IPS DF 19.7 (cell line): ENCODE measurements around the gene TWIST1.

Experiments
- DNase-seq: peaks from one replicate; pipeline ENCODE4 v3.0.0-alpha.2; 2013; ENCODE audit warnings: low read depth, low spot score

Gene TWIST1

GRCh38 chr7:19113855-19114550 is 3.4 kb downstream of the TWIST1 start:
- no peak for DNase-seq

DNA sequence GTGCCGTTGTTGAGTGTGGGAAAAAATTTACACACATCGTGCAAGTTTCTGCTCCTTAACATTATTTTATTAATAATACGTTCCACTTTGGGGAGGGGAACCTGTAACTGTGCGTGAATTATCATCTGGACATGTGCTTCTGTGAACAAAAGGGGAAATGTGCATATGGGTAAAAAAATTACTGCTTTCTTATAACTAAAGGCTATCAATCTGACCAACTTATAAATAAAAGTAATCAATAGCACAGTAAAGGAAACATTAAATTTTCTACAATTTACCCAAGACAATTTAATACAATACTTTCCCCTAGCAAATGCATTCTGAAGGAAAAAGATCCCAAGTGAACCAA is 4.5 kb downstream of the TWIST1 start:
- no peak for DNase-seq

GRCh38 chr7:19112274-19113001 is 5.0 kb downstream of the TWIST1 start:
- DNase-seq, result no peak

GRCh38 chr7:19111474-19112273 is 5.8 kb downstream of the TWIST1 start:
- no peak for DNase-seq

DNA sequence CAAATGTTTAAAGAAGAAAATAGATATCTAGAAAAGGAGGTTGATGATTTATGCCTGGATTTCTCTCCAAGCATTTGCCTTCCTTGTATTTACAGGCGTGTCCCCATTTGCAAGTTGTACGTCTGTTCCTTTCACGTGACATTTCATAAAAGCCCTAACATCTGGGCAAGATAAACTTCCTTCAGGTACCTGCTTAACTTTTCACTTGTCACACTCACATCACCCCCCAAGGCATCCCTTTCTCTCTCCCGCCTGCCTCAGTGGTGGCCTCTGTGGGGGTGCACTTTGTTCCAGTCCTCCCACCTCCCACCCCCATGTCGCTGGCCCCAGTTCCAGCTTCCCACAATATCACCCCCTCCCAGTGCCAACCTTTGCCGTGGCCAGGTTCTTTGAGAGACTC is 6.7 kb downstream of the TWIST1 start:
- no peak for DNase-seq

DNA sequence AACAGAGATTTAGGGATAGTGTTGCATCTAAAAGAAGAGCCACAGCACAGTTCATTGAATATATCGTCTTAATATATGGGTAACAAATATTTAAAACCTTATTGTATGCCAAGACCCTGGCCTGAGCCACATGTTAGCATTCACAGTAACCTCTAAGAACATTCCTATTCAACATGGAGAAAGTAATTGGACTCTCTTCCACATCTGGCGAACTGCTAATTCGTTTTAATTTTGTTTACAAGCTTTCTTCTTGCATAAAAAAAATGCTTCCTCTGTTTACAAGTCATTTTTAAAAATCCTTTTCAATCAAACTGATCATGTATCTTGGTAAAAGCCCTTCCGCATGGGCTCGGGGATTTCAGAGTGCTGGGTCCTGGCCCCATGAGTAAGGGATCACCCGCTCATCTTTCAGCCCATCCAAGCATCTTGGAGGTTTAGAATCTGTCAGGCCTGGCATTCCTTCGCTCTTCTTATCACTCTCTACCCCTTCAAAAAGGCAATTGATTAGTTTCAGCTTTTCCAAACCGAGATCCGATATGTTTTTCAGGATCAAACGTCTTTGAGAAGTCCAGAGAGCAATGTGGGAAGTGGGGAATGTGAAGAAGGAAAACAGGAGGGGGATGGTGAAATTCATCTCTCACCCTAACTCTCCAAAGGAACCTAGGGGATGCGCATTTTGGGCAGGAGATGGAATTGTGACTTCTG is 7.3 kb downstream of the TWIST1 start:
- DNase-seq, result no peak

DNA sequence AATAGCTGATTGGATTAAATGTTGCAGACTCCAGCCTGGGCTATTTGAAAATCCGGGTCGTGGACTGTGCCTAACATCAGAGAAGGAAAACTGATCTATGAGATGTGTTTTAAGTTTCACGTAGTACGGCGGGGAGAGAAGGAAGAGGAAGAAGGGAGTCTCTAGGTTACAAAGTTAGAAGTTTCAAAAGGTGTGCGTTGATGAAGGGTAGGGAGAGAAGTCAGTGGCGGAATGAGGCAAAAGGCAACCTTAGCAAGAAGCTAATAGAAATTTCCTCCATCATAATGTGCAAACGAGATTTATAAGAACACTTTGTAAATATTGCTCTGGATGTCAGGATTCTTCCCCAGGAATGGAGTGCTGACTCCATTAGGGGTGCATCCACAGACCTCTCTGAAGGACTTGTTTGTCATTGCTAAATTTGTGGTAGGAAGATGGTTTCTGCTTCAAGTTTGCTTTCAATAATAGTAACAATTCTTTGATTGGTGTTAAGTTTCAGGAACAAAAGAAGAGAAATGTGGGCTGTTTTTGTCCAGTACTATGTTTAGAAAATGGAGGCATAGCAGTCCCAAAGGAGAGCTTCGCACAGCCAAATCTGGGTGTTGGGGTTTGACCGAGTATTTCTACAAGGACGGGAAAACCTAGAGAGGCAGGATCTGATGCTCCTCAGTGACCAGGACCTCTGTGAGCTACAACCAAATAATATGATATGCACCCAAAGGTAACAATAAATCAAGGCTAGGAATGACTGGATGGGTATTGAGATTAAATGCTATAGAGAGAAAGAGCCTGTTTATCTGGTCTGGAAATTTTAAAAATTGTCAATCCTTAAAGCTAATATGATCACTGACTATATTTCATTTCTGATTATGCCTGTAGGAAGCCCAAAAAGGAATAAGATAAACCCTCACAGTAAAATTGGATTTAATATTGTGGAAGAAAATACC is 8.2 kb downstream of the TWIST1 start:
- no peak for DNase-seq

DNA sequence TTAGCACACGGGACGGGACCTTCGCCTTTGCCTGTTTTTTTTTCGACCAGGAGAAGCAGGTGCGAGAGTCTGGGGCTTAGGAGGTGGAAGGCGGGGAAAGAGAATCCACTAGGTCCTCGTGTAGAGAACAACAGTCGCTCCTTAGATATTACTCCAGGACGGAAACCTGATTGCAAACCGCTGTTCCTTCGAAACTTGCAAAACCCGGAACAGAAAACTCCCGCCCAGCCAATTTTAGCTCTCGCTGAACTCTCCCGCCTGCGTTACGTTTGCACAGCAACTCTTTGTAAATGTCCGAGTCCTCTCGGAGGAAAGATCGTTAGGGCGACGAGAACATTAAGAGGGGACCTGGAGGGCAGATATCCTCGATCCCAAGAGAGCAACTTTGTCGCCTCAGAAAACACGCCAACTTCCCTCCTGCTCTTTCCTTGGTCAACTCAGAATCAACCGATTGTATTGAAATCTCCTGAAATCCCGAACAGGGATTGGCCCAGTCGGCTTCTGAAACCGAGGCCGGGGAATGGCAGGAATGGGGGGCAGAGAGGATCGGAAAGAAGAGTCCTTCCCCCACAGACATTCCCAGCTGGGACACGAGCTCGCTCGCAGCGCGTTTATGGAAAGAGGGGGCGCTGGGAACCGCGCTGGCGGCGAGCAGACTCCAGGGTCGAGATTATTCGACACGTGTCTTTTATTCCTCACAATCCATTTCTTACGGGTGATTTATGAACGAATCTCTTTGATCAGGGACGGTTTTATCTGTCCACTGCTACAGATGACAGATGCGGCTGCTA is 9.9 kb downstream of the TWIST1 start:
- no peak for DNase-seq

DNA sequence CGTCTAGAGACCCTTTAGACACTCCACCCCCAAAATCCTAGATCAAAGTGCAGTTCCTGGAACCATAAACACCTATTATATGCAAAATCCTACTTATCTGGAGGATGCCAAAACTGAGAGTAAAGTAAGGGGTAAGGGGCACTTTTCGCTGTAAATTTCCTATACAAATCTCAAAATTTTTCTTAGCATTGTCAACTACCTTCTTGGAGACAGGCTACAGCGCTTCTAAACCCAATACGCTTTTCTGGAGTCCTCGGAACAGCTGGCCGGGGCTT is 10.4 kb downstream of the TWIST1 start:
- DNase-seq, result no peak

- no peak for DNase-seq
Measured at GRCh38 chr7:19106241-19107080, 11.0 kb downstream of the TWIST1 start.

- DNase-seq, result no peak
Measured at GRCh38 chr7:19105546-19105945, 11.9 kb downstream of the TWIST1 start.

DNA sequence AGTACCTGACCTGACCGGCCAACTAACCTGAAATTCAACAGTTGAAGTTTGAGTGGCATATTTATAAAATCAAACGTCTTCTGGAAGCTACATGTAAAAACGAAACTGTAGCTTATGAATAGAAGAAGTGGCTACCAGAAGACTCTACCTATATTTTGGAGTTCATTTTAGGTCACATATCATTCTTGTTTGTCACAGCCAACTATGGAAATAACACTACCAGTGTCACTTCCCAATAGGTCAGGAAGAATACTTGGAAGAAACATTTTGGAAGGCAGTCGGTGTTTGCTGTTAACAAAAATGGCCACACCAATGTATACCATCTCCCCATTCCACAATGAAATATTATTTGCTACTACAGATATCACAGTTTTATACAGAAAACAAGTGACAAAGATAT is 12.6 kb downstream of the TWIST1 start:
- no peak for DNase-seq

- DNase-seq, result no peak
Measured at GRCh38 chr7:19102884-19103283, 14.6 kb downstream of the TWIST1 start.

DNA sequence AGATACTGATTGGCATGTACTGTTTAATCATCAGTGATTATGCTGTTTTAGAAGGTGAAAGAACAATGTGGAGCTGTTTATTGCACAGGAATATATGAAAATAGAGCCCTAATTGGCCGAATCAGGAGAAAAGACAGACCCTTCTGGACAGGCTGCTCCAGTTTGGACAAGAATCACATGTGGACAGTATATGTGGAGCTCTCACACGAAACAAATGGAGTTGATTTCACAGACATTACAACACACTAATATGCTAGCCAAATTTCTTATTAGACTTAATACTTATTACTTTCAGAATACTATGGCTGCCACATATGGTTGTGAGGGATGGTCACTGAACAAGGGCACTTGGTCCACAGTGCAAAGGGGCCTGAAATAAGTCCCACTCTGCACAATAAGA is 15.5 kb downstream of the TWIST1 start:
- DNase-seq, result no peak

- DNase-seq, result no peak
Measured at GRCh38 chr7:19101472-19101871, 16.0 kb downstream of the TWIST1 start.

DNA sequence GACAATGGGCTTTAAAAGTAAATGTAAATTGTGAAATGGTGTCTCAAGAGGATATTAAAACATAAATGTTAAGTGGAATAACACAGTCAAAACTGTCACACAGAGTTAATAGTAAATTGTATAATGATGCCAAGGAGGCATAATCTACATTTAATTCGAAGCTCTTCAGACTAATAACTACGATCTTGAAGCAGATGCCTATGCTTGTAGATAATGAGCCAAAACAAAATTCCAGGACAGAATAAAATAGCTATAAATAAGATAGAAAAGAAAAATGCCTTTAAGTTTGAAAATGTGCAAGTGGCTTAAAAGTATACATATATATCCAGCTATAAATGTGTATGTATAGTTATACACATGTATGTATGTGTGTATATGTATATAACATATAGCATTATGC is 17.5 kb downstream of the TWIST1 start:
- no peak for DNase-seq

DNA sequence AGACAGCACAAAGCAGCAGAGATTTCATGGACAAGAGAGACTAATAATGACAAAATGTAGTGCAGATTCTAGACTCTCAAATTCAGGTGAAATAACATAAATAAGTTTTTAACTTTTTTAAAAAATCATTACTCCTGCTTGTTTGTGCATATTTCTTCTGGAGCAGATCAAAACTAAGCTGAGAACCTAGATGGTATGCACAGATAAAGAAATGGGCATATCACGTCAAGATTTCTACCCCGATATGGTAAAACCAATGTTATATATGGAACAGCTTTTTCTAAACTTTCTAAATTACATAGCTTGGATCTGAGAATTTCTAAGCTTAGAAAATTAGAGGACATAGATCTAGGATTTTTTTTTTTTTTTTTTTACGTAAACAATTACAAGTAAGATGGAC is 18.2 kb downstream of the TWIST1 start:
- no peak for DNase-seq

DNA sequence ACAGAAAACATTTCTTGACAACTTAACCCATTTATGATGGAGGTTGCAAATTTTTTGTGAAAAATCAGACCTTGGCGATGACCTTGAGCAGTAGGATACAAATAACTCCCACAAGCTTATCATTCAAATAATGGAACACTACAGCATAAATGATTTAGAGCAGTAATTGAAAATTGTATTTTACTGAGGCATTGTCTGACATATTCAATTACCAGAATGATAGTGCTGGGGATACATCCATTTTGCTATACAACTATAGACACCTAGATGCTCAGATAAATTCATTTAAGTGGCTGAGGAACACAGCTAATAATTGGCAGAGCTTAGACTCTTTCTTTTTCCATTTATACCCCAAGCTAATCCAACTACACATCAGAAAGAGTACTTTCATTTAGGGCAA is 18.9 kb downstream of the TWIST1 start:
- DNase-seq, result no peak
